ENCODE data around the gene DISP2. TPM values are rescaled to one million over a fixed set of nuclear protein-coding genes. Genes with fewer than 3 reads are reported as not detected.

Gene DISP2
- total RNA-seq, 1 experiment from 2014 or later = 0.21 TPM

- Histone ChIP-seq H3K9me3 (replicated peaks) (no peaks in the 10 kb centered on the region), H3K27ac (peak overlapping the region; percentile 97), H3K4me3 (no peak overlapping the region), H3K4me1 (replicated peaks) (peaks cover 70% of the 10 kb centered on the region), H3K36me3 (peaks cover 25% of the 10 kb centered on the region), H3K27me3 (replicated peaks) (no peaks in the 10 kb centered on the region)
- DNase-seq (ENCODE audit: low read depth in 1 of 2, low spot score in 2 of 2) = no peak
Measured at GRCh38 chr15:40342416-40343320, 15.4 kb upstream of the DISP2 start.

GRCh38 chr15:40343512-40343911 lies 14.5 kb upstream of the DISP2 start:
- DNase-seq (ENCODE audit: low read depth in 1 of 2, low spot score in 2 of 2) = peak; percentile 92 to 97
- H3K4me1 ChIP-seq (replicated peaks) = peaks cover 62% of the 10 kb centered on the region

GRCh38 chr15:40344217-40344616 lies 13.8 kb upstream of the DISP2 start:
- Histone ChIP-seq H3K27me3 (replicated peaks) (no peaks in the 10 kb centered on the region), H3K4me3 (no peak overlapping the region), H3K9me3 (replicated peaks) (no peaks in the 10 kb centered on the region), H3K4me1 (replicated peaks) (peaks cover 57% of the 10 kb centered on the region), H3K27ac (peak overlapping the region; percentile 85), H3K36me3 (peaks cover 14% of the 10 kb centered on the region)
- DNase-seq (ENCODE audit: low read depth in 1 of 2, low spot score in 2 of 2) = no peak

More at GRCh38 chr15:40343512-40343911, 14.5 kb upstream of the DISP2 start:
- Histone ChIP-seq H3K36me3 (peaks cover 17% of the 10 kb centered on the region), H3K27ac (peak overlapping the region; percentile 85), H3K9me3 (replicated peaks) (no peaks in the 10 kb centered on the region), H3K27me3 (replicated peaks) (no peaks in the 10 kb centered on the region), H3K4me3 (no peak overlapping the region)

GRCh38 chr15:40344631-40345120 lies 13.3 kb upstream of the DISP2 start:
- Histone ChIP-seq H3K4me3 (no peak overlapping the region), H3K9me3 (replicated peaks) (no peaks in the 10 kb centered on the region), H3K27me3 (replicated peaks) (no peaks in the 10 kb centered on the region), H3K27ac (peak overlapping the region; percentile 85; the same call in 1 of the 2 replicates), H3K36me3 (peaks cover 9% of the 10 kb centered on the region), H3K4me1 (replicated peaks) (peaks cover 53% of the 10 kb centered on the region)
- DNase-seq (ENCODE audit: low read depth in 1 of 2, low spot score in 2 of 2) = peak; percentile 69 to 73

- Histone ChIP-seq H3K9me3 (replicated peaks) (no peaks in the 10 kb centered on the region), H3K4me3 (no peak overlapping the region), H3K27ac (no peak overlapping the region), H3K36me3 (peaks cover 2% of the 10 kb centered on the region), H3K27me3 (replicated peaks) (no peaks in the 10 kb centered on the region), H3K4me1 (replicated peaks) (peaks cover 46% of the 10 kb centered on the region)
- DNase-seq (ENCODE audit: low read depth in 1 of 2, low spot score in 2 of 2) = no peak
Measured at GRCh38 chr15:40345225-40345866, 12.7 kb upstream of the DISP2 start.

GRCh38 chr15:40345867-40346578 lies 12.0 kb upstream of the DISP2 start:
- Histone ChIP-seq H3K4me1 (replicated peaks) (peaks cover 39% of the 10 kb centered on the region), H3K4me3 (no peak overlapping the region), H3K36me3 (no peaks in the 10 kb centered on the region), H3K27ac (no peak overlapping the region), H3K9me3 (replicated peaks) (no peaks in the 10 kb centered on the region), H3K27me3 (replicated peaks) (no peaks in the 10 kb centered on the region)
- no peak for DNase-seq (ENCODE audit: low read depth in 1 of 2, low spot score in 2 of 2)

- peaks cover 31% of the 10 kb centered on the region for H3K4me1 ChIP-seq (replicated peaks)
- no peak overlapping the region for H3K27ac ChIP-seq
- DNase-seq (ENCODE audit: low read depth in 1 of 2, low spot score in 2 of 2) = no peak
- no peaks in the 10 kb centered on the region for H3K36me3 ChIP-seq
- no peaks in the 10 kb centered on the region for H3K9me3 ChIP-seq (replicated peaks)
- H3K27me3 ChIP-seq (replicated peaks) = no peaks in the 10 kb centered on the region
- H3K4me3 ChIP-seq = no peak overlapping the region
Measured at GRCh38 chr15:40346579-40347558, 11.2 kb upstream of the DISP2 start.

GRCh38 chr15:40347559-40348473 lies 10.2 kb upstream of the DISP2 start:
- Histone ChIP-seq H3K4me1 (replicated peaks) (peaks cover 21% of the 10 kb centered on the region), H3K4me3 (no peak overlapping the region), H3K27me3 (replicated peaks) (no peaks in the 10 kb centered on the region), H3K27ac (no peak overlapping the region), H3K36me3 (no peaks in the 10 kb centered on the region), H3K9me3 (replicated peaks) (no peaks in the 10 kb centered on the region)
- no peak for DNase-seq (ENCODE audit: low read depth in 1 of 2, low spot score in 2 of 2)

- Histone ChIP-seq H3K27me3 (replicated peaks) (no peaks in the 10 kb centered on the region), H3K9me3 (replicated peaks) (no peaks in the 10 kb centered on the region), H3K4me3 (no peak overlapping the region), H3K4me1 (replicated peaks) (peaks cover 15% of the 10 kb centered on the region), H3K27ac (no peak overlapping the region), H3K36me3 (no peaks in the 10 kb centered on the region)
- no peak for DNase-seq (ENCODE audit: low read depth in 1 of 2, low spot score in 2 of 2)
Measured at GRCh38 chr15:40348474-40348870, 9.5 kb upstream of the DISP2 start.

- no peak overlapping the region for H3K27ac ChIP-seq
- peaks cover 13% of the 10 kb centered on the region for H3K4me1 ChIP-seq (replicated peaks)
- no peaks in the 10 kb centered on the region for H3K27me3 ChIP-seq (replicated peaks)
- DNase-seq (ENCODE audit: low read depth in 1 of 2, low spot score in 2 of 2) = no peak
- no peaks in the 10 kb centered on the region for H3K9me3 ChIP-seq (replicated peaks)
- no peak overlapping the region for H3K4me3 ChIP-seq
- no peaks in the 10 kb centered on the region for H3K36me3 ChIP-seq
Measured at GRCh38 chr15:40349163-40349562, 8.9 kb upstream of the DISP2 start.

GRCh38 chr15:40352281-40352901 lies 5.6 kb upstream of the DISP2 start:
- Histone ChIP-seq H3K27me3 (replicated peaks) (no peaks in the 10 kb centered on the region), H3K4me1 (replicated peaks) (peaks cover 10% of the 10 kb centered on the region), H3K36me3 (no peaks in the 10 kb centered on the region), H3K27ac (no peak overlapping the region), H3K4me3 (no peak overlapping the region), H3K9me3 (replicated peaks) (no peaks in the 10 kb centered on the region)
- DNase-seq (ENCODE audit: low read depth in 1 of 2, low spot score in 2 of 2) = no peak

GRCh38 chr15:40353697-40354096 lies 4.3 kb upstream of the DISP2 start:
- DNase-seq (ENCODE audit: low read depth in 1 of 2, low spot score in 2 of 2) = no peak
- Histone ChIP-seq H3K27me3 (replicated peaks) (no peaks in the 10 kb centered on the region), H3K4me3 (no peak overlapping the region), H3K36me3 (no peaks in the 10 kb centered on the region), H3K9me3 (replicated peaks) (peaks cover 6% of the 10 kb centered on the region; the same call in 1 of the 2 replicates), H3K27ac (no peak overlapping the region), H3K4me1 (replicated peaks) (peaks cover 23% of the 10 kb centered on the region)
